Inflammatory macrophage treated with lipopolysaccharide for 4 hours (primary cell): ENCODE results near the gene PDZK1IP1.
"Not testable (repeated sequence)": the region's sequence is repeated elsewhere in the genome, so short reads cannot be mapped to it uniquely, and the experiment has no call there.

Experiments
- DNase-seq: peaks from one replicate; pipeline ENCODE4 v3.0.0-alpha.2; 2020

The PDZK1IP1 gene

DNA sequence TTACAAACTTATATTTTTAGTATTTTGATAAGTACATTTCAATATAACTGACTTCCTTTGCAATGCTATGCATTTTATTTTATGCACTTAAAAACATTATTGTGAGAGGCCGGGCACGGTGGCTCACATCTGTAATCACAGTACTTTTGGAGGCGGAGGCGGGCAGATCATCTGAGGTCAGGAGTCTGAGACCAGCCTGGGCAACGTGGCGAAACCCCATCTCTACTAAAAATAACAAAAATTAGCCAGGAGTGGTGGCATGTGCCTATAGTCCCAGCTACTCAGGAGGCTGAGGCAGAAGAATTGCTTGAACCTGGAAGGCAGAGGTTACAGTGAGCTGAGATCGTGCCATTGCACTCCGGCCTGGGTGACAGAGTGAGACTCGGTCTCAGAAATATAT, 6.1 kb upstream of the PDZK1IP1 start:
- not testable (repeated sequence) for DNase-seq

DNA sequence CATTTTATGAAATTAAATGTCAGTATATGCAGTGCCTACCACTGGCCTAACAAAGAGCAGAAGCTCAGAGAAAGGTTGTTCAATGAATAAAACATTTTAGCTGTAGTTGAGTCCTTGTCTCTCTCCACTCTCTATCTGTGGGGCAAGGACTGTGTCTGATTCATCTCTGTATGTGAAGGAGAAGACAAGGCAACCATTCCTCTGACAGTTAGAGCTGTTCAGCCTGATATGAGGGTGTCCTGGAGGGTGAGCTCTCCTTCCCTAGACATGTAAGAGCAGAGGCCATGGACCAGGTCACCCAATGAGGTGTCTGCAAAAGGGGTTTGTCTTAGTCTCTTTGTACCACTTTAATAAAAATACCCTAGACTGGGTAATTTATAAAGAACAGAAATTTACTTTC, 4.5 kb upstream of the PDZK1IP1 start:
- DNase-seq, result no peak

DNA sequence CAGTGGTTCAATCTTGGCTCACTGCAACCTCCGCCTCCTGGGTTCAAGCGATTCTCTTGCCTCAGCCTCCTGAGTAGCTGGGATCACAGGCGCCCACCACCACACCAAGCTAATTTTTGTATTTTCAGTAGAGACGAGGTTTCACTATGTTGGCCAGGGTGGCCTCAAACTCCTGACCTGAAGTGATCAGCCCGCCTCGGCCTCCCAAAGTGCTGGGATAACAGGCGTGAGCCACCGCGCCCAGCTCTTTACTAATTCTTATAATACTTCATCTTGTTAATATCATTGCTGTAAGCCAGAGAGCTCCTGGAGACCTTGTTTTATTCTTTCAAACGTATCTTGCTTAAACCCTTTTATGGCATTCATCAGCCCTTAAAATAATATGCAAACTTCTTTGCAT, 3.7 kb upstream of the PDZK1IP1 start:
- not testable (repeated sequence) for DNase-seq

DNA sequence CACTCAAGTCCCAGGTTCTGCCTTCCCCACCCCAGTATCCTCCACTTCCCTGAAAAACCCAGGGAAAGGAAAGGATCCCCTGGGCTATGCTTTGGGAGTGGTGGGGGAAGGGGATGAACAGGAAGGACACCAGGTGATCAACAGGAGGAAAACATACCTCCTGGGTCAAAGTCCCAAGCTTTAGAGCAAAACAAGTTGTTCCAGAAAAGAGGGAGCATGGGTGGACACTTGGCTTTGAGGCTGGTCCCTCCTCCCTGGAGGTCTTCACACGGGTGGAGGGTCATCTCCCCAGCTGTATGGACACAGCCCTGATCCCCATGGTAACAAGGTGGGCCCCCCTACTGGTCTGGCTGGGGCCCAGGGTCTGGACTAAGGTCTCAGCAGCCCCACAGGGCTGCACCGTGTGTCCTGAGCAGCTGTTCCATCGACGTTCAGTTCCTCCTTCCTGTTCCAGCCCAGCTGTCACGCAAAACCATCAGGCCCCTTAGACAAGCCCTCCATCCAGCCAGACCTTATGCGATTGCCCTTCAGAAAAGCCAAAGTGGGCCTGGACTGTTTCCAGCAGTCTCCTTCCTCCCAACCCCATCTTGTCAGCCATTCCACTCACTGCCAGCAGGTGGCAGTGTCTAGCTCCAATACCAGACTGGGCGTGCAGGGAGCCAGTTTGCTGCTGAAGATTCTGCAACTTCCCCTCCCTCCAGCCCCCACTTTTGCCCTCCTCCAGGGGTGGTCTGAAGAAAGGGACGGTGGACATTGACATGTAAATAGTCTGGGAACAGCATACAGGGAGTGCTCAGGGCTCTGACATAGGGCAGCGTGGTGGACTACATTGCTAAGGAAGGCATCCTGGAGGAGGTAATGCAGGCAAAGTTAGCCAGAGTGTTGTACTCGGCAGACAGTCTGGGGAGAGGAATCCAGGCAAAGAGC, 2.9 kb upstream of the PDZK1IP1 start:
- peak; percentile 61 for DNase-seq

DNA sequence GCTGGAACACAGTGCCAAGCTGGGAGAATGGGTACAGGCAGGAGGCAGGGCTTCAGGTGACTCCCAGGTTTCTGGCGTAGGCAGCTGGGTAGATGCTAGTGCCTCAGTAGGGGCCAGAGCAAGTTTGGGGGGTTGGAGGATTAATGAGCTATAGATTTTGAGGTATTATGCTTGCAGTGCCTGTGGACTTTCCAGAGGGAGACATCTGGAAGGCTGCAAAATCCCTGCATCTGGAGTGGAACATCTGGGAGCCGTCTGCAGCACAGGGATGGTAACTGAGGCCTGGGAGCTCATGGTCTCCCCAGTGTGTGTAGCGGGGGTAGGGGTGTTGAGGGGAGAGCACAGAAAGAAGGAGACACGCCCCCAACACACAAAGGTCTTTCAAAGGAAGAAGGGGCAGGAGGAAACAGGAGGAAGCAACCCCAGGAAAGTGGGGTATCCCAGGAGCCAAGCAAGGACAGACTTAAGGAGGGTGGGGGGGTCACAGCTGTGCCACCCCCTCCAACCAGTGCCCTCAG, 2.2 kb upstream of the PDZK1IP1 start:
- DNase-seq, result no peak

DNA sequence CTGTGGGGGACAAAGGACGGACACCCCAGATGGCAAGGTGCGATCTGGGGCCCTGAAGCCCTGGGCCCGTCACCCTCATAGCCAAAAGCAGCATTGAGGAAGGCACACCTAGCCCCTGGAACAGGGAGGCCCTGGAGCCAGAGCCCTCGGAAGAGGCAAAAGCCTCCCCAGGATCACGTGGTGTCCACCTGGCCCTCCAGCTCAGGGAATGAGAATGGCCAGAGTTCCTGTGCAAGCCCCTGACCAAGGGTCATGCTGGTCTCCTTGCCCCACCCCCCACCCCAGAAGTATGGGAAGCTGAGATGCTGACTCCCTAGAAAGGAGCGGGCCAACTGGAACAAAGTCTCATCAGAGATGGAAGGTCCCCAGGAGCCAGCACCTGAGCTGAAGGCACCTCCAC, 1.0 kb upstream of the PDZK1IP1 start:
- DNase-seq, result no peak

DNA sequence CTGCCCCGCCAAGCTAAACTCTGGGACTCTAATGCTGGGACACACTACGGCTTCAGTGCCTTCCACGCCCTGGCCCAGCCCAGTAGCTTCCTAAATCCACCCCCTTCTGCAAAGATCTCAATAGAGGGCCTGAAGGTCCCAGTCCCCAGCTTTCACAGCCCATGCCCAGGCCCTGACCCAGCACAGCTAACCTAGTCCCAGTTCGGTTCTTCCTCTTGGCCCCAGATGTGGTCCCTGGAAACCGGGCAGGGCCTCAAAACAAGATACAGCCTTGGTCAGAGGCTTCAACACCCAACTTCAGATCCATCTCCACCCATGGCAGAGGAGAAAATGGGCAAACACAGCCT, 646 bp upstream of the PDZK1IP1 start:
- no peak for DNase-seq

DNA sequence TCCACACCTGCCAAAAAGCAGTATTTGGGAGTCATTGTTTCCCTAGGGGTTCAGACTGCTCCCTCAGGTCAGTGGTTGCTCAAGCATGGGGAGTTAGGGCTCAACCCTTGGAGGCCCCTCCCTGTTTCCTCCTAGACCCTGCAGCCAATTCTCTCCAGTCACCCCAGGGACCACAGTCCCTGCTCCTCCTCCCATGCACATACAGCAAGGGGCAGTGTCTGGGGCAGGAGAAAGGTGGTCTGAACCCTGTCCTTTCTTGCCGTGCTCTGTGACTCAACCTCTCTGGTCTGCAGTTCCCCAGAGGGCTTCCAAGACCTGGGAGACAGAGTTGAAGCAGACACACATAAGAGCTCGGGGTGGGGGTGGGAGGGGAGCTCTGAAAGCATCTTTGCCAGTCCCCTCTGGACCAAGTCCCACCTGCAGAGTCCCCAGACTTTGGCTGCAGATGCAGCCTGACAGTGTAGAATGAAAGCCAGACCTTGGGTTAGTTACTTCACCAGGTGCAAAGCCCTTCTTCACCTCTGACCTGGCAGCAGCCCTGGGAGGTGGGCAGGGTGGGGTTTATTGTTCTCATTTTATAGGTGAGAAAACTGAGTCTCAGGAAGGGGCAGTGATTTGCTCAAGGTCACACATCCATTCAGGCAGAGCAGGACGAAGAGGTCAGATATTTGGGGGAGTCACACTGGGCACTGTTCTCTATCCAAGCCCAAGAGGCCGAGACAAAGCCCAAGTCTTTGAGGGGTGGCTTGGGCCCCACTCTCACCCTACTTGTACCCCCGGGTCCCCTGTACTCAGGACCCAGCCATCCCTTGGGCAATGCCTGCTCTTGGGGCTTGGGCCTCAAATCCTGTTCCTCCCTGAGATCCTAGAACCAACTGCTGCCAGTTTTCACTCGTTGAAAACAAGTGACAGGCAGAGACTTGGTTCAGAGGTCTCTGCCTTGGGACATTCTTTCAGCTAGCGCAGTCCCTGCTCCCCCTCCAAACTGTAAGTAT, 748 bp downstream of the PDZK1IP1 start:
- no peak for DNase-seq

DNA sequence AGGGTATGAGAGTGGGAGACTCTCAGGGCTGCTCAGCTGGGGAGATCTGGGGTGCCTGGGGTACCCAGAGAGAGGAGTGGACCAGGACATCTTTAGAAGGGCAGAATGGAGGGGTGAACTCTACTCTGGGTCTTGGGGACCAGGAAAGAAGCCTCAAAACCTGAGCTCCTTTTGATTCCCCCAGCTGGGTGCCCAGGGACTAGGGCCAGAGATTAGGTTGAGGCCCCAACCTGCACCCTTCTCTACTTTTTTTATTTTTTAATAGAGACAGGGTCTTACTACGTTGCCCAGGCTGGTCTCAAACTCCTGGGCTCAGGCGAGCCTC, 1.9 kb downstream of the PDZK1IP1 start:
- DNase-seq, result no peak

DNA sequence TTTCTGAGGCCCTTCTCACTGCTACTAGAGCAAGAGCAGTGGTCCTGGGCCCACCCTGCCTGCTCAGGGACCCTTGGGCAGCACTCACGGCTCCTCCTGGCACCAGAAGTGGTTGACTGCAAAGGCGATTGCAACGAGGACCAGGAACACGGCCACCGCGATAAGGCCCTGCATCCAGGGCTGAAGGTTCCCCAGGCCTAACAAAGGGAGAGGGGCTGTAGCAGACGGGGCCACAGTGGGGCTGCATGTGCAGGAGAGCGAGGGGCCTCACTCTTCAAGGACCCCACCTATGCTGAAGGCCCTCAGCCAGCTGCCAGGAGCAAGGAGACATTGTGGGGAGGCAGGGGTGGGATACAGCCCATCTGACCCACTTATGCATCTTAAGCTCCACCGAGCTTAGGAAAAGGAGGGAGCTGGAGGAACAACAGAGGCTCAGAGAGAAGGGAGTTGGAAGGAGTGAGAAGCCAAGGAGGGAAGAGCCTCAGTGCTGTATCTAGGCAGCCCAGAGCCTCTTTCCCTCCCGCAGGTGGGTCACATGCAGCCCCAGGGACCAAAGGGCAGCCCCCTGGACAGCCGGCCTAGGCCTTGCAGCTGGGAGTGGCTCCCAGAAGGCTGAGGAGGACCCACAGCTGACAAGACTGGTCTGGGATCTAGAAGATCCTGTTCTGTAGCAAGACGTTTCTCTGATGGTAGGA, 2.5 kb downstream of the PDZK1IP1 start:
- no peak for DNase-seq

DNA sequence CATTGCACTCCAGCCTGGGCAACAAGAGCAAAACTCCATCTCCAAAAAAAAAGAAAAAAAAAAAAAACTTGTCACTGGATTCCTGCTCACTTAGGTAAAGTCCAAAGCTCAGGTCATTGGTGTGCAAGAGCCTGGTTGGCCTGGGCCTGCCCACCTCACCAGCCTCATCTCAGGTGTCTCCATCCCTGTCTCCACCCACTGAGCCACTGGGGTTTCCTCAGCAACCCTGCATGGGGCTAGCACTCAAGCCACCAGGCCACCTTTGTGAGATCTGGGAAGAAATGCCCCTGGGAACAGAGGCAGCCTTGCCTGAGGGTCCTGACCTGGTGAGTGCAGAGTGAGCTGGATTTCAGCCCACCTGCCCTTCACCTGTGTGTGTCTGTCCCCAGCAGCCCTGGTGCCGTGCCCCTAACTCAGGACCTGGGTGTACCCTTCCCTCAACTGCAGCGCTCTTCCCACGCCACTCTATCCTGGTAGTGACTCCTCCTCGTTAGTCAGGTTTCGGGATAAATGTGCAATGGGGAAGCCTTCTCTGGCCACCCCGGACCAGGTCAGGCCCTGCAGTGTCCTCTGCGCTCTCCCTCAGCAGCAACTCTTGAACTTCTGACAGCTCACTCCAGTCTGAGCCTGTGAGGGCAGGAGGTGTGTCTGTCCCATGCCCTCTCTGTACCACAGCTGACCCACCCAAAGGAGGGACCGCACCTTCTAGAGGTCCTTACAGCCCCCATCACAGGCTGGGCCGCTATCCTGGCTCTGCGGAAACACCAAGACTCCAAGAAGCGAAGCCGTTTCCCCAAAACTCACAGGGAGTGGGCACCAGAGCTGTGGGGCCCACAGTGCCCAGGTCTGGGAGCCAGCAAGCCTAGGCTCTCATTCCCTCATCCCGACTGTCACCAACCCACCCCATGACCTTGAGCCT, 3.3 kb downstream of the PDZK1IP1 start:
- DNase-seq, result no peak

DNA sequence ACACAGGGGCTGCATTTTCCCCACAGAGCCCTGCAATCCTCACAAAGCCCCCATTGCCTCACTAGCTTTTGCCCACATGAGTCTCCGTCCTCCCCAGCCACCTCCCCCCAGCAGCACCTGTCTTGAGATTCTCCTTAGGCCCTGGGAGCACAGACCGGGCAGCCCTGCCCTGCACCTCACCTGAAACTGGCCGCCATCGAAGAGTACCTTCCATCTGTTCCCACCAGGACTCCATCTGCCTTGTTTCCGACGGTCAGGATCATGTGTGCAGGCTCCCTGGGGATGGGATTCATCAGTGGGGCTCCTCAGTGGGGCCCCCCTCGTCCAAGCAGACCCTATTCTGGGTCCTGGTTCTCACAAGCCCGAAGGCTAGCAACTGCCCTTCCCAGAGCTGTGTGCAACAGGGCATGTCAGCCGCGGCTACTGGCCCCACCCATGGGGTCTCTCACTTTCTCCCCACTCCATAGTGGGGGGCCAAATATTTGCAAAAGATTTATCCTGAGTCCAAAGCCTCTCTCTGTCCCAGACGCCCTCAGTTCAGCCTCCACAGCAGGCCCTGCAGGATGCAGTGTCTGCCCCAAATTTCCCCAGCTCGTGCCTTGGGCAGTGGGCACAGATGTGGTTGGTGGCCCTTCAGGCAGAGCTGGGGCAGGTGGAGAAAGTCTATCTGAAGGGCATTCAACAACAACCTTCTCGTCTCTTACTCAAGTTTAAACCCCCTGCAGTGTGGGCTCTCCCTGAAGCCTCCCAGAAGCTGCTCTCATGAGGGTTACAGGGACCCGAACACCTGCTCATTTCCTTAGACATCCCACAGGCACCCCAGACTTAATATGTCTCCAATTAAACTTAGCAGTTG, 4.8 kb downstream of the PDZK1IP1 start:
- DNase-seq, result no peak

DNA sequence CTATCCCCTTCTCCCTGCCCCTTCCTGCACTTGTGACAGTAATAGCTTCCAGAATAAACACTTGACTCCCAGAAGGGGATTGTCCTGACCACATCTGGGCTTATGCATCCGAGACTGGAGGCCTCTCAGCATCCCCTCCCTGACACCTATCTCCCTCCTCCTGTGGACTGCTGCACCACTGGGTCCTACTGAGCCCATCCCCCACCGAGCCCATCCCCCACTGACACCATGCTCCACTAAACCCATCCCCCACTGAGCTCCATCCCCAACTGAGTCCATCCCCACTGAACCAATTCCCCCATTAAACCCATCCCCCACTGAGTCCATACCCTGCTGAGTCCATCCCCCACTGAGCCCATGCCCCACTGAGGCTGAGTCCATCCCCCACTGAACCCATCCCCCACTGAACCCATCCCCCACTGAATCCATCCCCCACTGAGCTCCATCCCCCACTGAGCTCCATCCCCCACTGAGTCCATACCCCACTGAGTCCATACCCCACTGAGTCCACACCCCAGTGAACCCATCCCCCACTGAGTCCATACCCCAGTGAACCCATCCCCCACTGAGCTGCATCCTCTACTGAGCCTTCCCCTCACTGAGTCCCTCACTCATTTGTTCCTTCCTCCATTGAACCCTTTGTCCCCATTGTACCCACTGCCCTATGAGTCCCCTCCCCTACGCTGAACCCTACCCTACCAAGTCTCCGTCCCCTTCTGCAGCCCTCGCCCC, 5.6 kb downstream of the PDZK1IP1 start:
- no peak for DNase-seq

DNA sequence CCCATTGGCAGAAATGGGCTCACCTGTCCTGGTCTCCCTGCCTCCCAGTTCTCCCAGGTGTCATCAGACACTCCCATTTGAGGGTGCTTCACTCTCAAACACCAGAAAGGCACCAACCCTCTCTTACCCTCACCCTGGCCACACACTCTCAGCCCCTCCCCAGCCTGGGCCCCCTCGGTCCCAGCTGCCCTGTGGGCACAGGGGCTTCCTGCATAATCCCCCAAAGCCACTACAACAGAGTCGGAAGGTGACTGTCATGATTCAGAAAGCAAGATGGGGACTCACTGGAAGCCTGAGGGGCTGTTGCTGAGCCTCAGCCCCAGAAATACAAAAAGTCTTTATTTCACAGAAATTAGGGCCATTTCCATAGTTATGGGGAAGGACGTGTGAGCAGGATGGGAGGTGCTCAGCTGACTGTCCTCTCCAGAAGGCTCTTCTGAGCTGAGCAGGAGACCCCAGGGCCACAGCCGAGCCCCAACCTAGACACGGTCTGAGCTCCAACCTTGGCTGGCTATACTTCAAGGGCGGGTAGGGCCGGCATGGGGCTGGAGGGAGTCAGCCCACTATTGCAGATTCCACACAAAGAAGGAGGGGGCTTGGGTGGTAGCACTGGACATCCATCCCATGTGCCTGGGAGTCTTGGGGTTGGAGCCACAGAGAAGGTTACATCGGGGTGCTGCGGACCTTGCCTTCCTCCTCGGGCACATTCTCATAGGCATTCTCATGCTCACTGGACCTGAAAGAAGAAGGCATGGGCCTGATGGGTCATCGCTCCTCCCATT, 6.3 kb downstream of the PDZK1IP1 start:
- no peak for DNase-seq

DNA sequence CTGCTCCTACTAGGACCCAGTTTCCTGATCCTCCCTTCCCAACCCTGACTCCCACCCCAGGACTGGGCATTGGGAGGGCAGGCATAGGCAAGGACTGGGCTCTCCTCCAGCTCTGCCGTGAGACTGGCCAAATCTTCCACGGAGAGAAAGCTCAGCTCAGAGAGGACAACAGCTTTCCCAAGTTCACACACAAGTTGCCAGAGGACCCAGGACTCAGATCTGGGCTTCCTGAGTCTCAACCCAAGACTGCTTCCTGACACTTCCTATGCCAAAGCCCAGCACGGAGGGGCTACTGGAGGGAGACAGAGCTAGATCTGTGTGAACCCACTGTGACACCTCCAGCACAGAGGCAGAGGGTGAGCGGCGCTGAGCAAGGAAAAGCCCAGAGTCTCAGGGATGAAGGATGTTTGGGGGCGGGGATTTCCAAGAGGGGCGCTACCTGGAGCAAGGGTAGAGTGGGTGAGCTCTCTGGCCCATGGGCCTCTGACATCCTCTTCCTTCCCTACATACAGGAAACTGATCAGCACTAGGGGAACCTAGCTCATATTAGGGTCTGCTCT, 7.1 kb downstream of the PDZK1IP1 start:
- no peak for DNase-seq

DNA sequence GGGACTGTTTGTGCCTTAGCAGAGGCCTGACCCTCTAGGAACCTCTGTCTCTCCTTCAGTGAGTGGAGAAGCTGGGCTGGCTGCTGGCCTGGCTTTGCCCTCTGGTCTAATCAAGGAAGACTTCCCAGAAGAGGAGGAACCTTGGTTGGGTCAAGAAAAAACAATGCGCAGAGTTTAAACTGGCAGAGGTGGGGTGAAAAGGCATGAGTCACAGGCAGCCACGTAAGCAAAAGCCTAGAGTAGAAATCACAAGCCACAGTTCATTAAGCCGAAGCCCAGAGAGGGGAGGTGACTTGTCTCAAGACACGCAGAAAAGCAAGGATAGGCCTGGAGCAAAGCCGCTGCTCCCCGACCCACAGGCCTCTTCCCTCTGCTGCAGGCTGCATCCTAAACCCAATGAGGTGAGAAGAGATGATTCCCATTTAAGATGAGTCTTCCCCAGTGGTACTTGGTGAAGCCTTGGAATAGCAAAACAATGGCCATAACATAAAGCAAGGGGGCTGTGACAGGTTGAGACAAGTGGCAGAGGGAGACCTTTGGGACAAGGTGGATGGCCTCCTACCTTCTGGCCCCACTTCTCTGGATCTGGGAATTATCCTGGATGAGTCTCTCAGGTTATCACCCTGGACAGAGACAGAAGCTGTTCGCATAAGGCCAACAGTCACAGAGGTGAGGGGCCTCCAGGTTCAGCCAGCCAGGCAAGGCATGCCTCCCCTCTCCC, 7.7 kb downstream of the PDZK1IP1 start:
- no peak for DNase-seq

DNA sequence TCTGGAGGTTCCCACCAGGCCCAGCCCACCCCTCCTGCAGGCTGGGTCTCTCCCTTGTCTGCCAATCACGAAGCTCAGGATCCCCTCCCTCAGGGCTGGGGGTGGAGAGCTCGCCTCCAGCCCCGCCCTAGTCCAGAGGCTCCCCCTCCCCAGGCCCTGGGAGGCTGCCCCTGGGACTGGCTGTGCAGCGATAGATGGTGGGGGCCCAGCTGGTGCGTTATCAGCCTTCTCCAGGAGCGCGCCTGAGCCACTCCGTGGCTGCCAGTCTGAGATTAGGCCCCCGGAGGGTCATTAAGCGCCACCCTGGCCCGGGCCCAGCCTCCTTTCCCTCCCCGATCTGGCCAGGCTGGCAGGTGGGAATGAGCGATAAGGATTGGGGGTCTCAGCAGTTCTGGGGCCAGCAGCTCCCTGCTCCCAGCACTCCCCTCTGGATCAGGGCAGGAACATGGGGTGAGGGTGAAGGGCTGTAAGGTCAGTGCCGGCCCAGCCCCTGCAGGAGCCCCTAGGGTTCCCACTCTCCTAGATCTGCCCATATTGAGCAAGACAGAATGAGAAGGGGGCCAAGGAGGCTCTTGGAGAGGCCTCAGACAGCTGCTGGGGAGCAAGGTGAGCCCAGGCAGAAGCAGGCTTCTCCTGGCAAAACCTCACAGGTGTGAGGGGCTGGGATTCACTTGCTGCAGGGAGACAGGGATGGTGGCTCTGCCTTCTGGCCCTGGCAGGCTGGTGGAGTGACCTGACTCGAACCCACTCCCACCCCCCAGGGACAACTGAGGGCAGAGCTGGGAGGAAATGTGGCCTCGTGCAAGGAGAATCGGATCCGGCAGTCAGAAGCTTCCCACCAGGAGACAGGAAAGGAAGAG, 8.5 kb downstream of the PDZK1IP1 start:
- DNase-seq, result no peak
